ENCODE data around the gene KDR.

DNA sequence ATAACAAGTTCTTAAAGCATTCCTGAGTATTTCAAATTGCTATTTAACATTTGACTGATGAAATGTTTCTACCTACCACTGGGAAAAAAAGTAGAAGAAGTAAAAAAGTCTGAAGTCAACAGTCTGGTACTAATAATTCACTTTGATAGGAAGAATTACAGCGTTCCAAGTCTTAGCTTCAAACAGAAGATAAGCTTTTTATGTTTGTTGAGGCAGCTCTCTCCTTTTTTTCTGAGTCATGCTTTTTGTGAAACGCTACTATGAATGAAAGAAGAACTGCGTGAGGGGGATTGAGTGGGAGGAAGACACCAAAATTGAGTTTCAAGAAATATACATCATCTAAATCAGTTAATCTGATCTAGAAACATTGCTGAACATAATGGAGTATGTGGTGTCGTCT is 13.0 kb upstream of the KDR start:
- TF ChIP-seq SP1 (IDR thresholded peaks at IDR 0.05; ENCODE audit: low read depth) (no peak), POLR2AphosphoS5 (IDR thresholded peaks at IDR 0.05; ENCODE audit: low read depth, low read length) (no peak), POLR2A (IDR thresholded peaks at IDR 0.05; ENCODE audit: borderline replicate concordance, extremely low read depth, insufficient read depth, insufficient read length) (no peak), TCF7L2 (IDR thresholded peaks at IDR 0.05; ENCODE audit: borderline replicate concordance, extremely low read depth, insufficient read depth, insufficient read length) (no peak), RAD21 (IDR thresholded peaks at IDR 0.05; ENCODE audit: low read depth) (no peak), SIN3A (IDR thresholded peaks at IDR 0.05; ENCODE audit: low read depth) (no peak), SRF (IDR thresholded peaks at IDR 0.05; ENCODE audit: low read depth) (no peak), EZH2 (IDR thresholded peaks at IDR 0.05) (no peak)
- TF ChIP-seq, protein P1, sequence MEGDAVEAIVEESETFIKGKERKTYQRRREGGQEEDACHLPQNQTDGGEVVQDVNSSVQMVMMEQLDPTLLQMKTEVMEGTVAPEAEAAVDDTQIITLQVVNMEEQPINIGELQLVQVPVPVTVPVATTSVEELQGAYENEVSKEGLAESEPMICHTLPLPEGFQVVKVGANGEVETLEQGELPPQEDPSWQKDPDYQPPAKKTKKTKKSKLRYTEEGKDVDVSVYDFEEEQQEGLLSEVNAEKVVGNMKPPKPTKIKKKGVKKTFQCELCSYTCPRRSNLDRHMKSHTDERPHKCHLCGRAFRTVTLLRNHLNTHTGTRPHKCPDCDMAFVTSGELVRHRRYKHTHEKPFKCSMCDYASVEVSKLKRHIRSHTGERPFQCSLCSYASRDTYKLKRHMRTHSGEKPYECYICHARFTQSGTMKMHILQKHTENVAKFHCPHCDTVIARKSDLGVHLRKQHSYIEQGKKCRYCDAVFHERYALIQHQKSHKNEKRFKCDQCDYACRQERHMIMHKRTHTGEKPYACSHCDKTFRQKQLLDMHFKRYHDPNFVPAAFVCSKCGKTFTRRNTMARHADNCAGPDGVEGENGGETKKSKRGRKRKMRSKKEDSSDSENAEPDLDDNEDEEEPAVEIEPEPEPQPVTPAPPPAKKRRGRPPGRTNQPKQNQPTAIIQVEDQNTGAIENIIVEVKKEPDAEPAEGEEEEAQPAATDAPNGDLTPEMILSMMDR (IDR thresholded peaks at IDR 0.05 in 2 of 3, conservative IDR thresholded peaks at IDR 0.05 in 1 of 3; ENCODE audit: borderline replicate concordance in 1 of 3, insufficient read depth in 1 of 3, low read depth in 2 of 3, low read length in 2 of 3), result no peak

Data from HCT116 (cell line).